ENCODE measurements around the gene RAI14.

- TF ChIP-seq CTCF (IDR thresholded peaks at IDR 0.05; ENCODE audit: insufficient read depth, low read depth, low read length) (no peak), EZH2 (IDR thresholded peaks at IDR 0.05; ENCODE audit: insufficient read depth, low read length) (no peak)
Observed at GRCh38 chr5:34694685-34695084, 38.6 kb downstream of the RAI14 start.

Measured in astrocyte (in vitro differentiated cells and primary cell).